ENCODE measurements around the gene ETDA. TPM values are rescaled to one million over a fixed set of nuclear protein-coding genes. Genes with fewer than 3 reads are reported as not detected.
"Not testable (repeated sequence)": the region's sequence is repeated elsewhere in the genome, so short reads cannot be mapped to it uniquely, and the experiment has no call there.

The ETDA gene
- polyA plus RNA-seq (2011; rRNA removed), result not detected in 2 replicates
- polyA minus RNA-seq (2011; rRNA and poly(A)+ RNA removed), result not detected in 2 replicates

DNA sequence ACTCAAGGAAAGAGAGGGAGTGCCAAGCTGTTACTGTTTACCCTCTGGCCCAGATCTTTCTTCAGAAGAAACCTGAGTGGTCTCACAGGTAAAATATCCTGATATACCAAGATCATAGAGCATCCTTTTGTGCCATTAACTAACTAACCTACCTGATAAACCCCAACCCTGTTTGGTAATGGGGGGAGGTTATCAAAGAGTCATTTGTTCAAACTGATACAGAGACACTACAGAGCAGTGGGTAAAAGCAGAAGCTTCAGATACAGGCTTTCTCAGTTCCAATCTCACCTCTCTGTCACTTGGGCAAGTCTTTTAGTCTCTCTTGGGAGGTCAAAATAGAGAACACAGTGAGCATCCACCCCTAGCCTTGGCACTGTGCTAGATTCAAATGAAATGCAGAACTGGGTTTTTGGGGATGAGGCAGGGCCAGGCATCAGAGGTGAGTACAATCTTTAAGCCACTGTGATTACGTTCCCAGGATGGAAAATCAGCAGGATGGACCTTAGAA, at the start of gene ETDA:
Gene ETDA, plus strand, starts transcription at position 51 of the 508 bp plus-strand sequence. CDS start 1,216 bp downstream, outside the sequence.
- H3K27me3 ChIP-seq (ENCODE audit: control insufficient read depth, insufficient read depth, low read length); H3K36me3 ChIP-seq (ENCODE audit: control insufficient read depth, insufficient read depth, low read length); H3K4me3 ChIP-seq (ENCODE audit: low read depth, low read length); POLR2A ChIA-PET; CTCF ChIA-PET; DNase-seq (ENCODE audit: low read depth): not testable (repeated sequence)

DNA sequence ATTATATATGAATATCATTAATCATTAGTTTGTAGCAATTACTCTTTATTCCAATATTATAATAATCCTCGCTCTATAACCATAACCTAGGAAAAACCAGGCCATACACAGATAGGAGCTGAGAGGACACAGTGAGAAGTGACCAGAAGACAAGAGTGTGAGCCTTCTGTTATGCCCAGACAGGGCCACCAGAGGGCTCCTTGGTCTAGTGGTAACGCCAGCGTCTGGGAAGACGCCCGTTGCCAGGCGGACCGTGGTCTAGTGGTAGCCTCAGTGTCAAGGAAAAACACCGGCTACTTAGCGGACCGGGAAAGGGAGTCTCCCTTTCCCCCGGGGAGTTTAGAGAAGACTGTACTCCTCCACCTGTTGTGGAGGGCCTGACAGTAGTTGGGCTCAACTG, 45.4 kb upstream of the ETDA start:
- DNase-seq (ENCODE audit: low read depth); H3K27me3 ChIP-seq (ENCODE audit: control insufficient read depth, insufficient read depth, low read length); CTCF ChIA-PET; H3K4me3 ChIP-seq (ENCODE audit: low read depth, low read length); H3K36me3 ChIP-seq (ENCODE audit: control insufficient read depth, insufficient read depth, low read length); POLR2A ChIA-PET: not testable (repeated sequence)

DNA sequence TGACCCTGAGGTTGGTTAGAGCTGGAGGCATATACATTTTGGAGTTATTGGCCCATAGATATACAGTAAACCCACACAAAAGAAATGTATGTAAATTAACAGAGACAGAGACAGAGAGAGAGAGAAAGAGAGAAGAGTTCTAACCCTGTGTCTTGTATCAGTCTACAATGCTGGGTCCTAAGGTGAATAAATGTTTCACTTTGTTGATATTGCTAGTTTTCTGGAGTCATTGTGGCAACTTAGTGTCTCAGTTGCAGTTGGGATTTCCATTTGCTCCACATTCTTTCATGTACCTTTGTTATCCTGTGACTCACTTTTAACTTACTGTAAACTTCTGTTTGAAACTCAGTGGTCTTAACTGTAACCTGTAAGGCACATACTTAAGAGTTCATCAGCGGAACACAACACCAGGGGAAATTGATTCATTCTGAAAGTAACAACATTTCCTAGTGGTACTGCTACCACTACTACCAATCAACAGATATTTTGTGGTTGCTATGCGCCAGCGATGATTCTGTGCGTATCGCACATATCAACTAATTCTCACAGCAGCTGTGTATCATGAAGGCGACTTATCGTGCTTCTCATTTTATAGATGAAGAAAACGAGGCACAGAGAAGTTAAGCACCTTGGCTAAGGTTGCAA, 38.5 kb upstream of the ETDA start:
- Histone ChIP-seq H3K36me3 (ENCODE audit: control insufficient read depth, insufficient read depth, low read length) (no peaks in the 10 kb centered on the region), H3K4me3 (ENCODE audit: low read depth, low read length) (no peak overlapping the region), H3K27me3 (ENCODE audit: control insufficient read depth, insufficient read depth, low read length) (no peaks in the 10 kb centered on the region)
- DNase-seq (ENCODE audit: low read depth), result no peak
- TF ChIP-seq, protein P1, sequence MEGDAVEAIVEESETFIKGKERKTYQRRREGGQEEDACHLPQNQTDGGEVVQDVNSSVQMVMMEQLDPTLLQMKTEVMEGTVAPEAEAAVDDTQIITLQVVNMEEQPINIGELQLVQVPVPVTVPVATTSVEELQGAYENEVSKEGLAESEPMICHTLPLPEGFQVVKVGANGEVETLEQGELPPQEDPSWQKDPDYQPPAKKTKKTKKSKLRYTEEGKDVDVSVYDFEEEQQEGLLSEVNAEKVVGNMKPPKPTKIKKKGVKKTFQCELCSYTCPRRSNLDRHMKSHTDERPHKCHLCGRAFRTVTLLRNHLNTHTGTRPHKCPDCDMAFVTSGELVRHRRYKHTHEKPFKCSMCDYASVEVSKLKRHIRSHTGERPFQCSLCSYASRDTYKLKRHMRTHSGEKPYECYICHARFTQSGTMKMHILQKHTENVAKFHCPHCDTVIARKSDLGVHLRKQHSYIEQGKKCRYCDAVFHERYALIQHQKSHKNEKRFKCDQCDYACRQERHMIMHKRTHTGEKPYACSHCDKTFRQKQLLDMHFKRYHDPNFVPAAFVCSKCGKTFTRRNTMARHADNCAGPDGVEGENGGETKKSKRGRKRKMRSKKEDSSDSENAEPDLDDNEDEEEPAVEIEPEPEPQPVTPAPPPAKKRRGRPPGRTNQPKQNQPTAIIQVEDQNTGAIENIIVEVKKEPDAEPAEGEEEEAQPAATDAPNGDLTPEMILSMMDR (IDR thresholded peaks at IDR 0.05; ENCODE audit: insufficient read depth, low read depth, low read length), result no peak
- POLR2A ChIA-PET, result no interaction called here
- CTCF ChIA-PET, result no interaction called here

DNA sequence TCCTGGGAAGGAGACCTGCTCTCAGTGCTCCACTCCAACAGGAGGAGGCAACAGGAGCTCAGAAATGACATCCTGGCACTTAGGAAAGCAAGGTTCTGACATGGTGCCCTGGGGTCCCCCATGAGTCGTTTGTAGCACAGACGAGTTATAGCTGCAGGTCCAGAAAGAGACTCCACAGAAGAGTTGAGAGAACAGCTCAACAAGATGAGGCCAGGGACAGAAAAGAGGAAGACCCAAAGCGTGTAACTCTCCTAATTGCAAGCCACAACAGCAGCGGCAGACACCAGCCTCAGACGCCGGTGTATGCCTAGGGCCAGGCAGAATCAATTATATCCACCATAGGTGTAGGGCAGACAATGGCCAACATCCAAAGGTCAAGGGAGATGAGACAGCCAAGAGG, 5.9 kb upstream of the ETDA start:
- H3K27me3 ChIP-seq (ENCODE audit: control insufficient read depth, insufficient read depth, low read length); CTCF ChIA-PET; H3K4me3 ChIP-seq (ENCODE audit: low read depth, low read length); H3K36me3 ChIP-seq (ENCODE audit: control insufficient read depth, insufficient read depth, low read length); POLR2A ChIA-PET; DNase-seq (ENCODE audit: low read depth): not testable (repeated sequence)

DNA sequence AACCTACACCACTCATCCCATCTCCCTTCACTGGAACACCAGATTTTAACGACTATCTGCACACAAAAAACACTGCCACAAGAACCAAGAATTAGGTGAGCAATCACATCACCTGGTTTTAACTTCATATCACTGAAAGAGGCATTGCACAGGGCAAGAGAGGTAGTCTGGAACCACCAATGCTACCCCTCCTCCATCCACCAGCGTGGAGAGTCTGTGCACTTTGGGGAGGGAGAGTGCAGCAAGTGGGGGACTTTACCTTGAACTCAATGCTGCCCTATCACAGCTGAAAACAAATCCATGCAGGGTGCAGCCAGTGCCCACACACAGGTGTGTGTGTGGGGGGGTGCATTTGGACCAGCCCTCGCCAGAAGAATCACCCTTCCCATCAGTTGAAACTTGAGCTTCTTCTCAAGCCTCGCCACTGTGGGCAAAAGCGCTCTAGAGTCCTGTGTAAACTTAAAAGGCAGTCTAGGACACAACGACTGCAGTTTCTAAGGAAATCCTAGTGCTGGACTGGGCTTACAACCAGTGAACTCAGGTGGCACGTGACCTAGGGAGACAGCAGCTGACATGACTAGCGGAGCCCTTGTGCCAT, 4.3 kb downstream of the ETDA start:
- H3K4me3 ChIP-seq (ENCODE audit: low read depth, low read length); H3K36me3 ChIP-seq (ENCODE audit: control insufficient read depth, insufficient read depth, low read length); DNase-seq (ENCODE audit: low read depth); CTCF ChIA-PET; POLR2A ChIA-PET; H3K27me3 ChIP-seq (ENCODE audit: control insufficient read depth, insufficient read depth, low read length): not testable (repeated sequence)

DNA sequence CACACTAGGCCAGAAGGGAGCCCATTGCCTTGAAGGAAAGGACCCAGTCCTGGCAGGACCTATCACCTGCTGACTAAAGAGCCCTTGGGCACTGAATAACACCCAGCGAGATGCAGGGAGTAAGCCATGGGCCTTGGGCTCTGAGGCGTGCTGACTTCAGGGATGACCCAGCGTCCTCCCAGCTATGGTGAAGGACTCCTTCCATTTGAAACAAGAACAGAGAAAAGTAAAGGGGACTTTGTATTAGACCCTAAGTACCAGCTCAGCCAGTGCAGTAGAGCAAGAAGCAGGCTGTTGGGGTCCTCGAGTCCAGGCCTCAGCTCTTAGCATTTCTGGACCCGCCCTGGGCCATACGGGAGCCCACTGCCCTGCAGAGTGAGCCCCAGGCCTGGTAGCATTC, 5.1 kb downstream of the ETDA start:
- no peaks in the 10 kb centered on the region for H3K36me3 ChIP-seq (ENCODE audit: control insufficient read depth, insufficient read depth, low read length)
- H3K27me3 ChIP-seq (ENCODE audit: control insufficient read depth, insufficient read depth, low read length), result no peaks in the 10 kb centered on the region
- CTCF ChIA-PET, result no interaction called here
- no peak overlapping the region for H3K4me3 ChIP-seq (ENCODE audit: low read depth, low read length)
- POLR2A ChIA-PET, result no interaction called here
- DNase-seq (ENCODE audit: low read depth), result no peak
- TF ChIP-seq, protein P1 (IDR thresholded peaks at IDR 0.05; ENCODE audit: insufficient read depth, low read depth, low read length), result no peak

DNA sequence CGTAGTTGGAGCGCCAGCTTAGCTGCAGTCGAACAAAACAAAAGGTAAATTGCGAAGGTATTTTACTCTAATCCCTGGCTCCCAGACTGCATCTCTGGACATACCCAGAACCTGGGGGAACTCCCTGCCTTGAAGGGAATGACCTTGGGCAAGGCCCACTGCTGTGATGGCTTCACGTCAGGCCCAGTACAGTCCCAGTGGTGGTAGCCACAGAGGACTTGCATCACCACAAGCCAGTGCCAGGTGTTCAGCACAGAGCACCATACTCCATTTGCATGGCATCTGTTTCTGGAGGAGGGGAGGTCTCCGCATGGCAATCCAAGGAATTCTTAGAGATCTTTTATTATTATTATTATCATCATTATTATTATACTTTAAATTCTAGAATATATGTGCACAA, 5.6 kb downstream of the ETDA start:
- Histone ChIP-seq H3K27me3 (ENCODE audit: control insufficient read depth, insufficient read depth, low read length) (no peaks in the 10 kb centered on the region), H3K36me3 (ENCODE audit: control insufficient read depth, insufficient read depth, low read length) (no peaks in the 10 kb centered on the region), H3K4me3 (ENCODE audit: low read depth, low read length) (no peak overlapping the region)
- DNase-seq (ENCODE audit: low read depth), result no peak
- TF ChIP-seq, protein P1 (IDR thresholded peaks at IDR 0.05; ENCODE audit: insufficient read depth, low read depth, low read length), result no peak
- ChIA-PET POLR2A (no interaction called here), CTCF (no interaction called here)

DNA sequence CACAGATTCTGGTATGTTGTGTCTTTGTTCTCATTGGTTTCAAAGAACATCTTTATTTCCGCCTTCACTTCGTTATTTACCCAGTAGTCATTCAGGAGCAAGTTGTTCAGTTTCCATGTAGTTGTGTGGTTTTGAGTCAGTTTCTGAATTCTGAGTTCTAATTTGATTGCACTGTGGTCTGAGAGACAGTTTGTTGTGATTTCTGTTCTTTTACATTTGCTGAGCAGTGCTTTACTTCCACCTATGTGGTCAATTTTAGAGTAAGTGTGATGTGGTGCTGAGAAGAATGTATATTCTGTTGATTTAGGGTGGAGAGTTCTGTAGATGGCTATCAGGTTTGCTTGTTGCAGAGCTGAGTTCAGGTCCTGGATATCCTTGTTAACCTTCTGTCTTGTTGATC, 9.1 kb downstream of the ETDA start:
- POLR2A ChIA-PET; DNase-seq (ENCODE audit: low read depth); H3K27me3 ChIP-seq (ENCODE audit: control insufficient read depth, insufficient read depth, low read length); H3K4me3 ChIP-seq (ENCODE audit: low read depth, low read length); H3K36me3 ChIP-seq (ENCODE audit: control insufficient read depth, insufficient read depth, low read length); CTCF ChIA-PET: not testable (repeated sequence)

DNA sequence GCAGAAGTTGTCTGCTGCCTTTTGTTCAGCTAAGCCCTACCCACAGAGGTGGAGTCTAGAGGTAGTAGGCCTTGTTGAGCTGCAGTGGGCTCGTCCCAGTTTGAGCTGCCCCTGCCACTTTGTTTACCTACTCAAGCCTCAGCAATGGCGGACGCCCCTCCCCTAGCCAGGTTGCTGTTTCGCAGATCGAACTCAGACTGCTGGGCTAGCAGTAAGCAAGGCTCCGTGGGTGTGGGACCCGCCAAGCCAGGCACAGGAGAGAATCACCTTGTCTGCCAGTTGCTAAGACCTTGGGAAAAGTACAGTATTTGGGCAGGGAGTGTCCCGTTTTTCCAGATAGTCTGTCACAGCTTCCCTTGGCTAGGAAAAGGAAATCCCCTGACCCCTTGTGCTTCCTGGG, 11.5 kb downstream of the ETDA start:
- H3K4me3 ChIP-seq (ENCODE audit: low read depth, low read length); POLR2A ChIA-PET; DNase-seq (ENCODE audit: low read depth); H3K27me3 ChIP-seq (ENCODE audit: control insufficient read depth, insufficient read depth, low read length); CTCF ChIA-PET; H3K36me3 ChIP-seq (ENCODE audit: control insufficient read depth, insufficient read depth, low read length): not testable (repeated sequence)
